Activated CD4-positive, alpha-beta T cell treated with anti-CD3 and anti-CD28 coated beads, Interleukin-2, amount 50 U/mL, for 1 hour (primary cell): ENCODE measurements around the gene INF2.
"Not testable (repeated sequence)": the region's sequence is repeated elsewhere in the genome, so short reads cannot be mapped to it uniquely, and the experiment has no call there.

Source experiments
- DNase-seq: peaks from one replicate; pipeline ENCODE4 v3.0.0-alpha.2; 2020

The INF2 gene

DNA sequence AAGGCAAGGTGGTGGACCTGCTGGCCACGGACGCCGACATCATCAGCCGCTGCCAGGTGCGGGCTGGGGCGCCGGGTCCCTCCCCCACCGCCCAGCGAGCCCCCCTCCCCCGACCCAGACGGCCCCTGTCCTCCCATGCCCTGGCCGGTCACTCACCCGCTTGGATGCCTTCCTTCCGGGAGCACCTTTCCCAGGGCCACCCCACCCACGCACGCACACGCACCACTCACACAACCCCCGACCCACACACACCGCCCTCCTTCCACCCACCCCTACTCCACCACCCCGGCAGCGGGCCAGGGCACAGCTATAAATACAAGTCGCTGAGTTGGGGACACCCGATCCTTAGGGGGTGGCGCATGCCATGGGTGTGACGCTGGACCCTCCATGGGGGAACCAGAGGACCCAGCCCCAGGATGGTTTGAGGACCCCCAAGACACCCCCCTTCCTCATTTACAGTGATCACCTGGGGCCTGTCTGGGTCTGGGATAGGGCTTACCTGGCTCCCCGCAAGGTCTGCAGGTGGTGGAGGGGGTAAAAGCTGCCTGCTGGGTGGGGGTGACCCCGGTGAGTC lies 35.1 kb downstream of the INF2 start:
- peak; percentile 16 for DNase-seq

DNA sequence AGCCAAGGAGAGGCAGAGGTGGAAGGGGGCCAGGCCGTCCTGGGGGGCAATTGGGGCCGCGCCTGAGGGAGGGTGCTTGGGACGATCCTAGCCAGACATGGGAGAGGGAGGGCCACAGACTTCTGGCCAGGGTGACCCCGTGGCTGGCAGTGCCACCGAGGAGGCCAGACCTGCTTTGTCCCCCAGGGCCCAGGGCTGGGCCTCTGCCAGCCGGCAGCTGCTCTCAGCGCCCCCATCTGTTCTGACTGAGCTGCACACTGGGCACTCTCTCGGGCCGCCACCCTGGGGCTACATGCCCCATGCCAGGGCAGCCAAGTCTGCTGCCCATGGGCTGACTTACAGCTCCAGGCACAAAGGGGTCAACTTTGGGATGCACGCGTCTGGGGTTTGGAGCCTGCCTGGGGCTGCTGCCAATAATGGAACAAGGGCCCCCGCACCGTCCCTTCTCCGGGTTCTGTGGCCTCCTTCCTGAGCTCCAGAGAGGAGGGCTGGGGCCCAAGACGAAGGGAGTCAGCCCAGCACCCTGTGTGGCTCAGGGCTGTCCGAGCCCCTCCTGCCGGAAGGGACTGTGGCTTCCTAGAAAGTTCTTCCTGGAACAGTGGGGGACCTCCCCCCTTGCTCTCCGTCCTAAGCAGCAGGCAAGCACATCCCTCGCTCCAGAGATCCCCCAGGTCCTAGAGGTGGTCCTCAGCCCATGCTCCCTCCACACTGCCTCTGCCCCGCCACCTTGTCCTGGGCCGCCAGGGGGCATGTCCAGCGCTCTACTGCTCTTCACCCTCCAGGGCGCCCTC lies 35.8 kb downstream of the INF2 start:
- no peak for DNase-seq

DNA sequence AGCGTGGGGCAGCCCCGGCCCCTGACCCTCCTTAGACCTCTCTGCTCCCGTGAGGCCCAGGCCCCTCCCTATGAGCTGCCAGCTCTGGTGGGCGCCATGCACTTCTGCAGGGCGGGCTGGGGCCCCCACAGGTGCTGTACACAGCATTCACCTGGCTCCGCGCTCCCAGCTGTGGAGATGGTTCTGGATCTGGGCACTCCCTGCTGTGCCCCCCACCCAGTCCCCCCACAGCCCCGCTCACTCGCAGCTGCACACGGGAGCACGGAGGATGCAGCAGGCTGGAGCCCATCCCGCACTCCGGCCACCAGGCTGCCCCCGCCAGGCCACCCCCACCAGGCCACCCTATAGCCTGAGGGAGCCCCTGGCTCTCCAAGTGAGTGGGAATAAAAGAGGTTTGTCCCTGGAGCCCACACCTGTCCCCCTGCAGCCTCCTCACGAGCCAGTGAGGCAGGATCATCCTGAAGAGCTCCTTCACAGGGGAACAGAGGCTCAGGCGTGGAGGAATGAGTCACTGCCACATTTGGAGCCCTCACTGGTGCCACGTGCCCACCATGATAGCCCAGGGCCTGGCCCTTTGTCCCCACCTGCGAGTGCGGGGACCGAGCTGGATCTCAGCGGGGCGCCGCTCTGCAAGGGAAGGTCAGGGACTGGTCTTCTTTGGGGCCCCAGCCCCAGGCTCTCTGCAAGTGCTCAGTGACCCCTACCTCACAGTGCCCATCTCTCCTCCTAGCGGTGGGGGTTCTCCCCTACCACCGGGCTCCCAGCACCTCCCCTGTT lies 36.5 kb downstream of the INF2 start:
- no peak for DNase-seq

DNA sequence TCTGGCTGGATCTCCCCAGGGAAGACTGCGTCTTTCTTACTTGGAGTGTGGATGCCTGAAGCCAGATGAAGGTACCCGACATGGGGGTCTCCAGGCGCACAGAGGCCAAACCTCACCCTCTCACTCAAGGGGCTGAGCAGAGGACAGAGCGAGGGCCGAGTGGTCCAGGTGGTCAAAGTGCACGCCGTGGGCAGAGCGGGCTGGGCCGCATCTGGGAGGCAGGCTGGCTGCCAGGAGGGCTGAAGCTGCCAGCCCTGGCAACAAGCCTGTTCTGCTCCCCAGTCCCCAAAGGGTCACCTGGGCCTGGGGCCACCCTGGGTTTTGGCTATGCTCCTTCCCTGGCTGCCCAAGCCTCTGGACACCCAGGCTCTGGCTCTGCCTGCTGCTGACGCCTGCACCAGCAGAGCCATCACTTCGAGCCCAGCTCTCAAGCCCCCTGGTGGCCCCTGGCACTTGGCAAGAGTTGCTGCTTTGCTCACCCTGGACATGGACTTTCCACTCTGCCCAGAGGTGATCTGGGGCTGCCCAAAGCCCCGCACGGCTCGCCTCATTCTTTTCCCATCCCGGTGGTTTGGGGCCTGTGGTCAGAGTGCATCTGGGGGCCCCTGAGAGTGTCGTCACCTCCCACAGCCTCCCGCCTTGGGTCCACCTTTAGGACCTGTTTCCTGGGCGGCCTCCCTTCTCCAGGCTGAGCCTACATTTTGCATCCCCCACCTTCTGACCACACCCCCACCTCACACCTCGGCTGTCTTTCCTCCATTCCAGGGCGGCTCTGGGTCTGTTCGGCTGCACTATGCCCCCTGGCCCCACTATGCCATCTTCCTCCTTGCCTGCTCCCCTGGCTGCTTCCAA lies 37.4 kb downstream of the INF2 start:
- no peak for DNase-seq

DNA sequence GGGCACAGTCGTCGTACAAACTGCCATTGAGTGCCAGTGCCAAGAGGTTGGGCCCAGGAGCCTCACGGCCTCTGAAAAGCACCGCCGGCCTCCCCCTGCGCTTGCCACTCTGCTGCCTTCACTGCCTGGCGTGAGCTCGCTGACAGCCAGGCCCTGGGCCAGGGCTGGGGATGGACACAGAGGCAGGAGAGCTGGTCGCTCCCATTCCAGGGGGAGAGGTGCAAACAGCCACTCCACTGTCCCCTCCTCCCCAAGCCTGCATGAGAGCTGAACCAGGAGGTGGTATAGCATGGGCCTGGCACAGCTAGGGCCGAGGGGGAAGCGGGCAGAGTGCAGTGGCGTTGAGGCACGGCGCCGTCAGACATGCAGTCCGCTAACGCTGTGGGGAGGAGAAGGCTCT lies 39.2 kb downstream of the INF2 start:
- DNase-seq = no peak

DNA sequence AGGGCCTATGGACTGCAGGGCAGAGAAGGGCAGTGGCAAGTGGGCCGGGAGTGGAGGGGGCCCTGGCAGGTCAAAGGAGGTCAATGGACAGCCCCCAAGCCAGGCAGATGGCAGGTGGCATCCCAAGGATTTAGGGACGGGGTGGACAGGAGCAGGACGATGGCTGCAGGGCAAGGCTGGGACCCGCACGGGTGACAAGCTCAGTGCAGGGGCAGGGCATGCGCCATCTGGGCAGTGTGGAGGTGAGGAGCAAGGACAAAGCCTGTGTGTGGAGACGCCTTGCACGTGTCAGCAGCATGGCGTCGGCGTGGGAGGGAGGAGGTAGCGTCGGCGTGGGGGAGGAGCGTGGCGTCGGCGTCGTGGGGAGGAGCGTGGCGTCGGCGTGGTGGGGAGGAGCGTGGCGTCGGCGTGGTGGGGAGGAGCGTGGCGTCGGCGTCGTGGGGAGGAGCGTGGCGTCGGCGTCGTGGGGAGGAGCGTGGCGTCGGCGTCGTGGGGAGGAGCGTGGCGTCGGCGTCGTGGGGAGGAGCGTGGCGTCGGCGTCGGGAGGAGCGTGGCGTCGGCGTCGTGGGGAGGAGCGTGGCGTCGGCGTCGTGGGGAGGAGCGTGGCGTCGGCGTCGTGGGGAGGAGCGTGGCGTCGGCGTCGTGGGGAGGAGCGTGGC lies 39.9 kb downstream of the INF2 start:
- not testable (repeated sequence) for DNase-seq

DNA sequence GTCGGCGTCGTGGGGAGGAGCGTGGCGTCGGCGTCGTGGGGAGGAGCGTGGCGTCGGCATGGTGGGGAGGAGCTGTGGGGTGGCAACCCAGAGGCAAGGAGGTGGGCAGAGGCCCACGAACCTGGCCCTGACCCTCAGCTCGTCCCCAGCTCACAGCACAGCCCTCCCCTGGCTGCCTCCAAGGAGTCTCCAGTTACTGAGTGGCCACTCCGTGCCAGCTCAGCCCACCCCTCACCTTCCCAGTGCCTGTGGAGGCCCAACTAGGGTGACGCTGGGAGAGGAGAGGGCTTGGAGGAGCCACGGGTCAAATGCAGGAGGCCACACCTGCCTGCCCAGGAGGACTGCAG lies 40.4 kb downstream of the INF2 start:
- DNase-seq = no peak

DNA sequence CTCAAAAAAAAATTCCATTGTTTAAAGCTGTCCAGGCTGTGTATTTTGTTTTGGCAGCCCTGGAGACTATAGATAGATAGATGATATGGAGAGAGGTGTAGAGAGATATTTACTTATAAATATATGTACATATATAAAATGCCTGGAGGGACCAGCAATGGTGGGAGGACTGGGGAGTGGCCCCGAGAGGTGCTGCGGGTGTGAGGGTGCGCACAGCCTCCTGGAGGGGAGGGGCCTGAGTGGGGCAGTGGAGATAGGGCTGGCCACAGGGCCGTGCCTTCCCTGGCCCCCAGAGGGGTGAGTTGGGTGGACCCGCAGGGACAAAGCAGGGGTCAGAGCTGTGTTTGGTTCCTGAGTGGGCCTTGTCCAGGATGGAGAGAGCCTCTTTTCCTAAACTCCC lies 41.1 kb downstream of the INF2 start:
- no peak for DNase-seq

DNA sequence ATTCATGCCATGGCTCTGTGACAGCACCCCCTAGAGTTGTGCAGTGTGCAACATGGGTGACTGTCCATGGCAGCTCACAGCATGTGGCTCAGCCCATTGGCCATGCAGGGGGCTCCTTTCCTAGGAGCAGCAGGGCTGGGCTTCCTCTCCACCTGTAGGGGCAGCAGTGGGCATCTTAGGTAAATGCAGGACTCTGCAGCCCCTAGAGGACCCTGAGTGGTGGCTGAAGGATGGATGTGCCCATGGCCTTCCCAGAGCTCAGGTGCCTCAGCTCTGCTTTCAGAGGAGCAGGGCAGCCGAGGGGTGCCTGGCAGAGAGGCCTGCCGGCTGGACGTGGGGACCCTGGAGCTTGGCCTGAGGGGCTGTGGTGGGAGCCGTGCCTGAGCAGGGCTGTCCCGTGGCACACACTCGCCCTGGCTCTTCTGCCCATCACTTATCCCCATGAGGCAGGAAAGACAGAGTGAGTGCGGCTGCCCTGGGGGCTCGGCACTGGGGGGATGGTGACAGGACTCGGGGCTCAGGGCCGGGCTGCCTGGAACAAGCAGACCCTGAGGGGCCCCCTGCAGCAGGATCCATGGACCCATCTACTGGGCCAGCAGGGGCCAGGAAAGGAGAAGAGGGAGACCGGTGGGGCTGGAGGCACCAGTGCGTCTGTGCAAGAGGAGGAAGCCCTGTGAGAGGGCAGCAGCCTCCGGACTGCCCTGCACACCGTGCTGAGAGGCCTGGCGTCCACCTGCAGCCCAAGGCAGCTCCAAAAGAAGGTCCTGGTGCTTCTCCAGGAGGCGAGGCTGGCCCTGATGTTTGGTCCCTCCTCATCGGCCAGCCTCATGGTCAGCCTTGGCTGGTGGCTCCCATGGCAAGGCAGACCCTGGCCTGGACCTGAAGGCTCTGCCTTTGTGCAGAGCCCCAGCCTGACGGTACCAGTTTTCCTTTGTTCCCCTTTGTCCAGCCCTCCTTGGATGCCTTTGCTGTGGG lies 42.2 kb downstream of the INF2 start:
- DNase-seq = no peak

DNA sequence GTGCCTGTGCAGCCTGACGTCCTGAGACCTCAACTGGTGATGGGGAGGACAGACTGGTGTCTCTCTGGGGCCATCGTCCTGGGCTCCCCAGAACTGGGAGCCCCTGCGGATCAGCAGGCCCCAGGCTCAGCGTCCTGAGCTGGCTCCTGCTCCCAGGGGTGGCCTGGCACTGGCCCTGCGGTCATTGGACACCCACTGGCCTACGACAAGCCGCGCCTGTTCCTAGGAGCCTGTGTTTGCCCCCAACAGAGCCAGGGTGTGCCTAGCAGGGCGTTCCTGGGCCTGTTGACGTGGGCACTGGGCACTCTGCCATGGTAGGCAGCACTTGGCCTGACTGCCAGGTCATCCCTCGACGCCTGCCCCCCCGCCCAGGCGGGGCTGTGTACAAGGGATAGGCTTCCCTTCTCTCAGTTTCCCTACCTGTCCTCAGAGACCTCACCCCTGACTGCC lies 43.0 kb downstream of the INF2 start:
- no peak for DNase-seq

DNA sequence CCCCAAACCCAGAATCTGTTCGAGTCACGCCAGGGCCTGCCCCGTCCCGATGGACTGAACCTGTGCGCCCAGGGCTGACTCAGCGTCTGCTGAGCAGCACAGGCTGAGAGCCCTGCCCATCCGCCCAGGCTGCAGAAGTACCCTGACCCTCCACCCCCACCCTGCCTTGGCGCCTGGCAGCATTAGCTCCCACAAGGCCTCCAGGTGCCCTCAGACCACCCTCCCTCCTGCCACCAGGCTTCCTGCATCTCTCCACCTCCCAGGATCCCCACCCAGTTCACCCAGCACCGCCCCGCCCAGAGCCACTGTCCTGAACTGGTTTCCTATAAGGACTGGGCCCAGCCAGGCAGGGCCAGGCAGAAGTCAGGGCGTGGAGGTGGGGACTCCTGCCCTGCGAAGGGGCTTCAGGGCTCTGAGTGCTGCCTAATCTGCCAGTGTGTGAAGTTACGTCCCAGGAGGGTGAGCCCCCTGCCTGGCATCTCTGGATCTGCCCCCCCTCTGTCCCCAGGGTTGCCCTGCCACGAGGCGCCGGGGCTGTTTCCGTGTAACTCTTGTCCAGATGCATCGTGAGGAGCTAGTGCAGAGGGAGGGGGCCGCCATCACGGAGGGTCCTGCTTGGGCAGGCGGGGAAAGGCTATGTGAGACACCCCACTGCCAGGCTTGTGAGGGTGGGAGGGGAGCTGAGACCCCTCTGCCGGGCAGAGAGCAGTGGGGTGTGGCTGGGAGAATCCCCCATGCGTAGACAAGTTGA lies 43.7 kb downstream of the INF2 start:
- no peak for DNase-seq

DNA sequence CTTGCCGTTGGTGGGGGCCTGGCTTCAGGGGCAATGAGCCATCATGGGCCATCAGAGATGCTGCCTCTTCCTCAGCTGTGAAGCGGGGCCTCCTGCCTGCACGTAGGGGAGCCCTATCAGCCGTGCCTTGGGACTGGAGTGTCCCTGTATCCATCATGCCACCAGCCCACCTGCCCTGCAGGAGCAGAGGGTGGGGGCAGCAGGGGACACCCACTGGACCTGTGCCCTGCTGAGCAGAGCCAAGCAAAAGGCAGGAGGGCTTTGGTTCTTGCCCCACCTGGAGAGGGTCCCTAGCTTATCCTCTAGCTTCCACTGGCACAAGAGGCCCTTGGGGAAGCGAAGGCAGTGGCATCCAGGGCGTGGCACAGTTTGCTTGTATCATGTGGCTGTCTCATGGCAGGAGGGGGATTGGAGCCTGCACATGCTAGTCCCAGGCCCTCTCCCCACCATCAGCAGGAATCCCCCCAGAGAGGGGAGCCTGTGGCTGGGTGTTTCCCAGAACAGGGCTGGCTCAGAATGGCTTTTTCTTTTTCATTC lies 44.7 kb downstream of the INF2 start:
- no peak for DNase-seq

DNA sequence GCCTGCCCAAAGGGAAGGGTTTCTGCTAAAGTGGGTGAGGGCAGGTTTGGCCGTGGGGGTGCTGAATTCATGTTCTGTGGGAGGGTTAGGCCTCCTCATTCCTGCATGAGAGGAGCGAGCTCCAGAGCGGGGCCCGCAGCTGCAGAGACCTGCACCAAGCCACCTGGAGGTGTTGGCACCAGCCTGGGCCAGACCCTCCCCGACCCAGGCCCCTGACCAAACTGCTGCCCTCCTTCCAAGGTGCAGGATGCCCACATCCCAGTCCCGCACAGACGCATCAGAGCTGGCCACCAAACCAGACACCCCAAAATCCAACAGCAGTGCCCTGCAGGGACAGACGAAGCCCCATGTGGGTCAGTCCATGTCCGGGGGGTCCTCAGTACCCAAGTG lies 45.2 kb downstream of the INF2 start:
- no peak for DNase-seq

DNA sequence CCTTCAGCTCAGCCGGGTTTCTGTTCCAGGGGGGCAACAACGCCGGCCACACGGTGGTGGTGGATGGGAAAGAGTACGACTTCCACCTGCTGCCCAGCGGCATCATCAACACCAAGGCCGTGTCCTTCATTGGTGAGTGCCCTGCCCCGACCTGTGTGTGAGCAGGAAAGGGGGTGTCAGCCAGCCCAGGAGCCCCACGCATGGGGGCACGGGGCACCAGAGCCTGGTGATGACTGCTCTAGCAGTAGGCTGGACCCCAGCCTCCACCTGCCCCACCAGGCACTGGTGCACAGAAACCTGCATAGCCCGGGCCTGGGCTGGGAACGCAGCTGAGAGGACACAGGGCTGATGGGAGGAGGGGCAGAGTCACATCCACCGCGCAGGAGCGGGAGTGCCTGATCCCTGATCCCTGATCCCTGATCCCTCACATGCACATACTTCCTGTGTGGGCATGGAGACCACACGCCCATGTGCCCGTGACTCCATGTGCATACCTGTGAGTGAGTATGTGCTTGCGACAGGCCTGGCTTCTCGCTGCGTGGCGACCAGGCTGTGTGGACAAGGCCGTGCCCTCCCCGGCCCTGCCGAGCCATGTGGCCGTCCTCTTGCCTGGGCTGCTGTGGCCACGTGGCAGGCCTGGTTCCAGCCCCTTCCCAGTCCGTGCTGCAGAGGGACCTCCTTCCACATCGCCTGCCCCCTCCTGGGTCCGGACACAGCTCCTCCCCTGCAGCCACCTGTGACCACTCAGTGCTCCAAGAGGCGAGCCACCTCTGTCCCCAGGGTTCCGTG lies 45.8 kb downstream of the INF2 start:
- no peak for DNase-seq

DNA sequence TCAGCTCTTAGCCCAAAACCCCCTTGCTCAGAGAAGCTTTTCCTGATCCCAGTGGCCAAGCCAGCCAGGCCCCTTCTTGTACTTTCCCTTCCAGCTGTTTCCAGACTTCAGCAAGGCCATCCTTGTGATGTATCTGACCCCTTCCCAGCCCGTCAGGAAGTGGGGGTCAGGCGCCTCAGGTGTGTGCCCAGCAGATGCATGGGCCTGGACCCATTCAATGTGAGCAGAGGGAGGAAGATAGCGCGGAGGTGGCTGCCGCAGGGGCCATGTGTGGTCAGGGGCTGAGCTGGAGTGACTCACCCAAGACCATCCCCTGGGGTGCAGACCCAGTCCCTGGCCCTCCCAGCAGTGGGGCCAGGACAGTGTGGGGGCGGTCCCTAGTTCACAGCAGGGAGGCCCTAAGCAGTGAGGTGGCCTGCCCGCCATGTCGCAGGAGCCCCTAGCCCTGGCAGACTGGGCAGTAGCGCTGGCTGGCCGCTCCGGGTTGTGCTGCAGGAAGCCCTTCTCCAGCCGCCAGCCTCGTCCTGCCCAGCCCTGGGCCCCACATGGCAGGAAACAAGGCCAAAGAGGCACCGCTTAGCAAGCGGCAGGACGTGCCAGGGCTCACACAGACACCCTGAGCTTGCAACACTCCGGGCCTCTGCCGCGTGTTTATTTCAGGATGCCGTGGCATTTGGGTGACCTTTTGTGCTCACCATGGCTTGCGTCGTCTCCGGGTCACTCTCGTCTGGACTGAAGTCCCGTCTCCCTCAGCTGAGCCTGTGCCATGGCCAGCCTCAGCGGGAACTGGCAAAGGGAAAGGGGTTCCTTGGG lies 46.6 kb downstream of the INF2 start:
- no peak for DNase-seq

DNA sequence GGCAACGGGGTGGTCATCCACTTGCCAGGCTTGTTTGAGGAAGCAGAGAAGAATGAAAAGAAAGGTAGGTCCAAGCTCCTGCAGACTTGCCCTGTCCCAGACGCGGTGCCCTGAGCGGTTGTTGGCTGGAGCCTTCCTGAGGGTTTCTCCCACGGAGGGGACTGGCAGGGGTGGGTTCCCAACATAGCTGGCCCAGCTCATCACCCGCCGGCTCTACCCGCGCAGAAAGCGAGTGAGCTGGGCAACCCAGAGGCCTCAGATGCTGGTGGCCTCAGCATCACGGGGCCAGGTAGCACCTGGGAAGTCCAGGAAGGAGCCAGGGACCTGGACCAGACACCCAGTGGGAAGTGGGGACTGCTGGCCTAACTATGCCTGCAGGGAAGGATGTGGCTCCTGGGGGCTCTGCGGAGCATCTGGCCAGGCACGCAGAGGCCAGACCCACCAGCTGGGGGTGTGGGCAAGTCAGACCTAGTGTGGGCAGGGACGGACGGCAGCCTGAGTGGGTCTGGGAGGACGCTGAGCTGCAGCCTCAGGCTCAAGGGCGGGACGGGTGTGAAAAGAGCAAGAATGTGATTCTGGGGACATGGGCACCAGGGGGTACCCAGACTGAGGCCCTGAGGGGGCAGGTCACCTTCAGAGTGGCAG lies 49.1 kb downstream of the INF2 start:
- DNase-seq = no peak

DNA sequence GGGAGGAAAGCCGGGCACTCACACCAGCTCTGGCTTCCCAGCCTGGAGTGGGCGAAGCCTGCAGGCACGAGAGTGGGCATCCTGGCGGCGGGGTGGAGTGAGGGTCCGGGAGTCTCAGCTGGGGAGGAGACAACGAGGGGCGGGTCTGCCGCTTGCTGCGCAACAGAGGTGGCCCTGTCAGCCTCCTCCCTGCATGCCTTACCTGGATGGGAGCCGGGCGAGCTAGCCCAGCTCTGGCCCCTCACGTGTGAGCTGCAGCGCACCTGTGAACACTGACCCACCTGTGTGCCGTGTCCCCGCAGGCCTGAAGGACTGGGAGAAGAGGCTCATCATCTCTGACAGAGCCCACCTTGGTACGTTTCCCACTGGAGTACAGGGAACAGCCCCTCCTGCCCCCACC lies 49.6 kb downstream of the INF2 start:
- no peak for DNase-seq
